GM04504 (cell line): ENCODE results near the gene P3H2.
"Not testable (repeated sequence)": the region's sequence is repeated elsewhere in the genome, so short reads cannot be mapped to it uniquely, and the experiment has no call there.

ENCODE experiments used
- DNase-seq: peaks from one replicate; pipeline ENCODE4 v3.0.0-alpha.2; 2012; ENCODE audit warnings: low read depth

The P3H2 gene

GRCh38 chr3:189982321-189982945 lies 138.3 kb downstream of the P3H2 start:
- DNase-seq: no peak

GRCh38 chr3:189981668-189982067 lies 139.0 kb downstream of the P3H2 start:
- DNase-seq: peak; percentile 94

GRCh38 chr3:189978753-189979152 lies 141.9 kb downstream of the P3H2 start:
- peak; percentile 42 for DNase-seq

GRCh38 chr3:189977174-189977573 lies 143.5 kb downstream of the P3H2 start:
- no peak for DNase-seq

GRCh38 chr3:189975391-189975990 lies 145.2 kb downstream of the P3H2 start:
- no peak for DNase-seq

GRCh38 chr3:189974359-189974758 lies 146.3 kb downstream of the P3H2 start:
- no peak for DNase-seq

GRCh38 chr3:189967254-189967865 lies 153.3 kb downstream of the P3H2 start:
- DNase-seq: peak; percentile 28

- DNase-seq: no peak
Observed at GRCh38 chr3:189966843-189967242, 153.9 kb downstream of the P3H2 start.

- no peak for DNase-seq
Observed at GRCh38 chr3:189964623-189965332, 155.9 kb downstream of the P3H2 start.

GRCh38 chr3:189962466-189962865 lies 158.2 kb downstream of the P3H2 start:
- DNase-seq: no peak

GRCh38 chr3:189961522-189962161 lies 159.1 kb downstream of the P3H2 start:
- peak; percentile 60 for DNase-seq

GRCh38 chr3:189961086-189961485 lies 159.6 kb downstream of the P3H2 start:
- DNase-seq: not testable (repeated sequence)

GRCh38 chr3:189954733-189955665 lies 165.7 kb downstream of the P3H2 start:
- no peak for DNase-seq

- no peak for DNase-seq
Observed at GRCh38 chr3:189953551-189953950, 167.1 kb downstream of the P3H2 start.

GRCh38 chr3:189952272-189952671 lies 168.4 kb downstream of the P3H2 start:
- no peak for DNase-seq

- no peak for DNase-seq
Observed at GRCh38 chr3:189950258-189950657, 170.4 kb downstream of the P3H2 start.

GRCh38 chr3:189949580-189949979 lies 171.1 kb downstream of the P3H2 start:
- DNase-seq: no peak

GRCh38 chr3:189948724-189949045 lies 172.0 kb downstream of the P3H2 start:
- DNase-seq: no peak

- no peak for DNase-seq
Observed at GRCh38 chr3:189947948-189948723, 172.6 kb downstream of the P3H2 start.

- DNase-seq: no peak
Observed at GRCh38 chr3:189947068-189947467, 173.6 kb downstream of the P3H2 start.
